COLO668 (cell line): Measurements from ENCODE around the gene METTL22.

Experiments used
- DNase-seq: peaks from one replicate; lab custom pipeline; 2025; ENCODE audit not compliant: unreplicated experiment; lab: John Stamatoyannopoulos, UW

Gene METTL22

GRCh38 chr16:8631373-8631772 is 9.9 kb downstream of the METTL22 start:
- DNase-seq = no peak

GRCh38 chr16:8631818-8632465 is 10.4 kb downstream of the METTL22 start:
- DNase-seq = no peak

GRCh38 chr16:8632675-8633182 is 11.2 kb downstream of the METTL22 start:
- DNase-seq = no peak

GRCh38 chr16:8634991-8635736 is 13.7 kb downstream of the METTL22 start:
- peak; percentile 39 for DNase-seq

- DNase-seq = no peak
These were observed 18.2 kb downstream of the METTL22 start for GRCh38 chr16:8639694-8640093.

- no peak for DNase-seq
These were observed 20.2 kb downstream of the METTL22 start for GRCh38 chr16:8641671-8642070.

- DNase-seq = no peak
These were observed 20.6 kb downstream of the METTL22 start for GRCh38 chr16:8642146-8642545.

GRCh38 chr16:8644211-8645140 is 23.0 kb downstream of the METTL22 start:
- no peak for DNase-seq

- DNase-seq = no peak
These were observed 23.6 kb downstream of the METTL22 start for GRCh38 chr16:8645141-8645521.

GRCh38 chr16:8645831-8646230 is 24.3 kb downstream of the METTL22 start:
- no peak for DNase-seq

GRCh38 chr16:8646326-8647053 is 25.0 kb downstream of the METTL22 start:
- no peak for DNase-seq

- DNase-seq = no peak
These were observed 26.3 kb downstream of the METTL22 start for GRCh38 chr16:8647721-8648318.

- no peak for DNase-seq
These were observed 27.4 kb downstream of the METTL22 start for GRCh38 chr16:8648877-8649276.

- DNase-seq = no peak
These were observed 28.5 kb downstream of the METTL22 start for GRCh38 chr16:8649829-8650554.

GRCh38 chr16:8651958-8652357 is 30.5 kb downstream of the METTL22 start:
- peak; percentile 6 for DNase-seq

- peak; percentile 21 for DNase-seq
These were observed 33.8 kb downstream of the METTL22 start for GRCh38 chr16:8655184-8655717.

GRCh38 chr16:8656376-8656775 is 34.9 kb downstream of the METTL22 start:
- DNase-seq = no peak

GRCh38 chr16:8660841-8661301 is 39.4 kb downstream of the METTL22 start:
- DNase-seq = peak; percentile 56

GRCh38 chr16:8661703-8662102 is 40.2 kb downstream of the METTL22 start:
- no peak for DNase-seq
